Skeletal muscle satellite cell (primary cell): ENCODE data around the gene GNLY.
"Not testable (repeated sequence)": the region's sequence is repeated elsewhere in the genome, so short reads cannot be mapped to it uniquely, and the experiment has no call there.

Source experiments
- H3K27me3 ChIP-seq: 2 replicates; pipeline ENCODE4 v1.7.0; 2013; ENCODE audit warnings: low read length; ENCODE audit not compliant: control insufficient read depth, insufficient read depth
- H3K36me3 ChIP-seq: 2 replicates; pipeline ENCODE4 v1.7.0; 2013; ENCODE audit warnings: mild to moderate bottlenecking, control low read depth, low read length; ENCODE audit not compliant: insufficient read depth
- H3K4me1 ChIP-seq: 2 replicates; pipeline ENCODE4 v1.7.0; 2013; ENCODE audit warnings: low read length; ENCODE audit not compliant: control insufficient read depth, insufficient read depth
- H3K4me2 ChIP-seq: 2 replicates; pipeline ENCODE4 v1.7.0; 2013; ENCODE audit warnings: mild to moderate bottlenecking, low read length
- H3K4me3 ChIP-seq: 2 replicates; pipeline ENCODE4 v1.7.0; 2013; ENCODE audit warnings: low read length
- H3K9ac ChIP-seq: 2 replicates; pipeline ENCODE4 v1.7.0; 2013; ENCODE audit warnings: mild to moderate bottlenecking, low read depth, low read length, moderate library complexity
- H3K9me3 ChIP-seq: replicated peaks from 2 replicates; pipeline ENCODE4 v1.7.0; 2013; ENCODE audit warnings: mild to moderate bottlenecking, control low read depth, low read length

GNLY gene

GRCh38 chr2:85655961-85656417 is 38.2 kb upstream of the GNLY start:
- no peak overlapping the region for H3K4me2 ChIP-seq
- no peaks in the 10 kb centered on the region for H3K9me3 ChIP-seq
- H3K9ac ChIP-seq = no peak overlapping the region
- peaks cover 31% of the 10 kb centered on the region for H3K4me1 ChIP-seq
- H3K4me3 ChIP-seq = no peak overlapping the region
- no peaks in the 10 kb centered on the region for H3K27me3 ChIP-seq
- H3K36me3 ChIP-seq = peaks cover 12% of the 10 kb centered on the region

GRCh38 chr2:85656468-85656867 is 37.7 kb upstream of the GNLY start:
- Histone ChIP-seq H3K9ac (no peak overlapping the region), H3K9me3 (no peaks in the 10 kb centered on the region), H3K4me3 (no peak overlapping the region), H3K4me1 (peaks cover 31% of the 10 kb centered on the region), H3K4me2 (no peak overlapping the region), H3K27me3 (no peaks in the 10 kb centered on the region), H3K36me3 (peaks cover 7% of the 10 kb centered on the region)

- H3K36me3 ChIP-seq, H3K4me3 ChIP-seq, H3K9ac ChIP-seq, H3K4me2 ChIP-seq, H3K27me3 ChIP-seq, H3K9me3 ChIP-seq: not testable (repeated sequence)
- H3K4me1 ChIP-seq = peaks cover 27% of the 10 kb centered on the region
Measured at GRCh38 chr2:85657399-85657798, 36.8 kb upstream of the GNLY start.

- Histone ChIP-seq H3K4me1 (peaks cover 25% of the 10 kb centered on the region), H3K9me3 (no peaks in the 10 kb centered on the region), H3K4me3 (no peak overlapping the region), H3K36me3 (no peaks in the 10 kb centered on the region), H3K9ac (no peak overlapping the region), H3K4me2 (no peak overlapping the region), H3K27me3 (no peaks in the 10 kb centered on the region)
Measured at GRCh38 chr2:85659324-85659981, 34.7 kb upstream of the GNLY start.

- not testable (repeated sequence) for H3K36me3 ChIP-seq, H3K4me3 ChIP-seq, H3K9me3 ChIP-seq, H3K9ac ChIP-seq, H3K27me3 ChIP-seq, H3K4me2 ChIP-seq
- peaks cover 25% of the 10 kb centered on the region for H3K4me1 ChIP-seq
Measured at GRCh38 chr2:85660301-85660700, 33.9 kb upstream of the GNLY start.

GRCh38 chr2:85660725-85661124 is 33.4 kb upstream of the GNLY start:
- Histone ChIP-seq H3K9me3 (no peaks in the 10 kb centered on the region), H3K27me3 (no peaks in the 10 kb centered on the region), H3K4me3 (no peak overlapping the region), H3K36me3 (no peaks in the 10 kb centered on the region), H3K4me1 (peaks cover 21% of the 10 kb centered on the region), H3K9ac (no peak overlapping the region), H3K4me2 (no peak overlapping the region)

- H3K9me3 ChIP-seq = no peaks in the 10 kb centered on the region
- no peaks in the 10 kb centered on the region for H3K27me3 ChIP-seq
- no peak overlapping the region for H3K4me3 ChIP-seq
- no peaks in the 10 kb centered on the region for H3K36me3 ChIP-seq
- no peak overlapping the region for H3K9ac ChIP-seq
- H3K4me1 ChIP-seq = peaks cover 15% of the 10 kb centered on the region
- no peak overlapping the region for H3K4me2 ChIP-seq
Measured at GRCh38 chr2:85661139-85661858, 32.9 kb upstream of the GNLY start.

GRCh38 chr2:85662899-85663593 is 31.1 kb upstream of the GNLY start:
- H3K9ac ChIP-seq = no peak overlapping the region
- no peak overlapping the region for H3K4me3 ChIP-seq
- H3K9me3 ChIP-seq = no peaks in the 10 kb centered on the region
- no peak overlapping the region for H3K4me2 ChIP-seq
- H3K4me1 ChIP-seq = peaks cover 12% of the 10 kb centered on the region
- H3K27me3 ChIP-seq = no peaks in the 10 kb centered on the region
- no peaks in the 10 kb centered on the region for H3K36me3 ChIP-seq

- Histone ChIP-seq H3K9me3 (no peaks in the 10 kb centered on the region), H3K4me2 (no peak overlapping the region), H3K9ac (no peak overlapping the region), H3K4me1 (peaks cover 16% of the 10 kb centered on the region), H3K36me3 (no peaks in the 10 kb centered on the region), H3K27me3 (no peaks in the 10 kb centered on the region), H3K4me3 (no peak overlapping the region)
Measured at GRCh38 chr2:85663594-85664565, 30.3 kb upstream of the GNLY start.

- Histone ChIP-seq H3K9ac (no peak overlapping the region), H3K4me1 (peaks cover 16% of the 10 kb centered on the region), H3K27me3 (peaks cover 5% of the 10 kb centered on the region), H3K9me3 (no peaks in the 10 kb centered on the region), H3K4me2 (no peak overlapping the region), H3K4me3 (no peak overlapping the region), H3K36me3 (no peaks in the 10 kb centered on the region)
Measured at GRCh38 chr2:85665264-85665937, 28.8 kb upstream of the GNLY start.
